ENCODE measurements around the gene SELENOK.
"Not testable (repeated sequence)": the region's sequence is repeated elsewhere in the genome, so short reads cannot be mapped to it uniquely, and the experiment has no call there.

SELENOK gene

DNA sequence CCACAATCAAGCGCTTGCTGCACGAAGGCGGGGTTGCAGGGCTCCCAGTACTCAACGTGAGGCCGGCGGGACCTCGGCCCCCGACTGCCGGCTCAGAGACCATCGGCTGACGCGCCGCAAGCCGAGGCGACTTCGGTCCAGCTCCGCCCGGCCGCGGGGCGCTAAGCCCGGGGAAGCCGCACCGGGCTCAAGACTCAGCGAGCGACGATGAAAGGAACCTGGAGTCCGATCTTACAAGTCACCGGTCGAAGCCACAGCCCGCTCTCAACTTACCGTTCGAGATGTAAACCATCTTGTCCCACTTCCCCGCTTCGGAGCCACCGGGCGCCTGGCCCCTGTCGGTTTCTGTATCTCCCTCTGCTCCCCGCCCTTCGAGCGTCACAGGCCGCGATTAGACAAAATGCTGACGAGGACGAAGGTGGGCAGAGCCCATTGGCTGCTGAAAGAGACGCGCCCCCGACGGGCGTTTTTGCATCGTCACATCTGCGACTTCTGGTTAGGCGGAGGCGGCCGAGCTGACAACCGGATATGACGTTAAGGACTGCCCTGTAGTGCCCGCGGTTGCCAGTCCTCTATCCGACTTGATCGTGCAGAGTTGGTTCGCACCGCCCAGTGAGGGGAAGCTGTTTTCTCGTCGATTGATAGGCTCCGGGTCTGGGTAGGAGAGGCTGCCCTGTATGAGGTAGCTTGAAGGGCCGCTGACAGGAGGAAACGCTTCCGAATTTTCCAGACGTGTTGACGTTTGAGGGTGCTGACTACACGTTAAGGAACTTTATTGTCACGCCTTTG lies at the start of gene SELENOK:
TSS of gene SELENOK (minus strand) at position 363 of the 789 bp plus-strand sequence.
- FAIRE-seq: peak; percentile 91
- DNase-seq (ENCODE audit: low spot score): peak; percentile 93

DNA sequence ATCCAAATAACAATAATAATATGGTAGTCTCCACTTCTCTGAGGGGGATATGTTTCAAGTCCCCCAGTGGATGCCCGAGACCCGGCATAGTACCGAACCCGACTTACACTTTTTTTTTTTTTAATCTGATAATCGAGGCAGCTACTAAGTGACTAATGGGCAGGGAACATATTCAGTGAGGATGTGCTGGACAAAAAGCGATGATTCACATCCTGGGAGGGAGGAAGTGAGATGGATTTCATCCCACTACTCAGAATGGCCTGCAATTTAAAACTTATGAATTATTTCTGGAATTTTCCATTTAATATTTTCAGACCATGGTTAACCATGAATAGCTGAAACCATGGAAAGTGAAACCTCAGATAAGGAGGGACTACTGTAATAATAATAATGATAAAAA lies 49.5 kb upstream of the SELENOK start:
- peak; percentile 31 for DNase-seq (ENCODE audit: low spot score)
- FAIRE-seq: no peak

DNA sequence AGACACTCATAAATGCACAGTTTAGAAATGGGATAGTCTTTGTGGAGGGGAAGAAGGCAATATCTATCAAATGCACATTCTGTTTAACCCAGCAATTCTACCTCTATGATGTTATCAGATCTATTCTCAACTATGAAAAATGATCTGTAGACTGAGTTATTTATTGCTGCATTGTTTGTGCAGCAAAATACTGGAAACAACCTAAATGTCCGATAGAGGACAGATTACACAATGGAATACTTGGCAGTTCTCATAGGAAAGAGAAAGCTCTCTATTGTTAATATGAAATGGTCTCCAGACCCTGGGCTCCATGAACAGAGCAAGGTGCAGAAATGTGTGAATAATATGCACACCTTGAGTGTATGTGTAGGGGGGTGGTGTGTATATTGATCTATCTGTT lies 49.0 kb upstream of the SELENOK start:
- DNase-seq (ENCODE audit: low spot score) (no peak), FAIRE-seq (no peak)

GRCh38 chr3:53939813-53940212 lies 48.2 kb upstream of the SELENOK start:
- no peak for DNase-seq (ENCODE audit: low spot score)
- no peak for FAIRE-seq

GRCh38 chr3:53939086-53939582 lies 47.5 kb upstream of the SELENOK start:
- DNase-seq (ENCODE audit: low spot score): no peak
- no peak for FAIRE-seq

- DNase-seq (ENCODE audit: low spot score): peak; percentile 24
- peak; percentile 27 for FAIRE-seq
Observed at GRCh38 chr3:53938645-53939044, 47.0 kb upstream of the SELENOK start.

GRCh38 chr3:53936347-53936746 lies 44.7 kb upstream of the SELENOK start:
- DNase-seq (ENCODE audit: low spot score) (no peak), FAIRE-seq (no peak)

- DNase-seq (ENCODE audit: low spot score) (no peak), FAIRE-seq (no peak)
Observed at GRCh38 chr3:53935283-53935901, 43.7 kb upstream of the SELENOK start.

DNA sequence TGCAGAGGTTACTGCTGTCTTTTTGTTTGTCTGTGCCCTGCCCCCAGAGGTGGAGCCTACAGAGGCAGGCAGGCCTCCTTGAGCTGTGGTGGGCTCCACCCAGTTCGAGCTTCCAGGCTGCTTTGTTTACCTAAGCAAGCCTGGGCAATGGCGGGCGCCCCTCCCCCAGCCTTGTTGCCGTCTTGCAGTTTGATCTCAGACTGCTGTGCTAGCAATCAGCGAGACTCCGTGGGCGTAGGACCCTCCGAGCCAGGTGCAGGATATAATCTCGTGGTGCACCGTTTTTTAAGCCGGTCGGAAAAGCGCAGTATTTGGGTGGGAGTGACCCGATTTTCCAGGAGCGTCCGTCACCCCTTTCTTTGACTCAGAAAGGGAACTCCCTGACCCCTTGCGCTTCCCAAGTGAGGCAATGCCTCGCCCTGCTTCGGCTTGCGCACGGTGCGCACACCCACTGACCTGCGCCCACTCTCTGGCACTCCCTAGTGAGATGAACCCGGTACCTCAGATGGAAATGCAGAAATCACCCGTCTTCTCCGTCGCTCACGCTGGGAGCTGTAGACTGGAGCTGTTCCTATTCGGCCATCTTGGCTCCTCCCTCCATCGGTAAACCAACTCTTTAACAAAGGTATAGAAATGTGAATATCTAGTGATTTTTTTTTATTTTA lies 35.7 kb upstream of the SELENOK start:
- DNase-seq (ENCODE audit: low spot score); FAIRE-seq: not testable (repeated sequence)

- no peak for DNase-seq (ENCODE audit: low spot score)
- no peak for FAIRE-seq
Observed at GRCh38 chr3:53921296-53921695, 29.6 kb upstream of the SELENOK start.

- DNase-seq (ENCODE audit: low spot score): no peak
- no peak for FAIRE-seq
Observed at GRCh38 chr3:53919741-53920140, 28.1 kb upstream of the SELENOK start.

- FAIRE-seq: no peak
- no peak for DNase-seq (ENCODE audit: low spot score)
Observed at GRCh38 chr3:53913401-53913800, 21.7 kb upstream of the SELENOK start.

- DNase-seq (ENCODE audit: low spot score) (no peak), FAIRE-seq (no peak)
Observed at GRCh38 chr3:53902711-53903110, 11.1 kb upstream of the SELENOK start.

- DNase-seq (ENCODE audit: low spot score): no peak
- no peak for FAIRE-seq
Observed at GRCh38 chr3:53902067-53902466, 10.4 kb upstream of the SELENOK start.

- no peak for DNase-seq (ENCODE audit: low spot score)
- no peak for FAIRE-seq
Observed at GRCh38 chr3:53900666-53901331, 9.1 kb upstream of the SELENOK start.

- no peak for DNase-seq (ENCODE audit: low spot score)
- no peak for FAIRE-seq
Observed at GRCh38 chr3:53899750-53900149, 8.1 kb upstream of the SELENOK start.

DNA sequence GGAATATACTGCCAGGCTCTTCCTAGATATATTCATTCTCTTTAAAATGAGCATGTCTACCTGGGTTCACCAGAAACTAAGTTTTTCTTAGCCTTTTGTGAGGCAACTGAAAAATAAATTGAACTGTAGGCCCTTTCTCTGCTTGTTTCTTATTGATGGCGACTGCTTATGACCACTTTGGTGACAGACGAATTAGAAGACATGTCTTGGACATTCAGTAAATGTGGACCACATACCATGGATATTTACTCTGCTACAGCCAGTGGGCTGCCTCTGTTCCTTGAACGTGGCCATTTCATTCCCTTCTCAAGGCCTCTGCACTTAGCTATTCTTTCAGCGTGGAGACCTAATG lies 603 bp upstream of the SELENOK start:
- FAIRE-seq (no peak), DNase-seq (ENCODE audit: low spot score) (no peak)

DNA sequence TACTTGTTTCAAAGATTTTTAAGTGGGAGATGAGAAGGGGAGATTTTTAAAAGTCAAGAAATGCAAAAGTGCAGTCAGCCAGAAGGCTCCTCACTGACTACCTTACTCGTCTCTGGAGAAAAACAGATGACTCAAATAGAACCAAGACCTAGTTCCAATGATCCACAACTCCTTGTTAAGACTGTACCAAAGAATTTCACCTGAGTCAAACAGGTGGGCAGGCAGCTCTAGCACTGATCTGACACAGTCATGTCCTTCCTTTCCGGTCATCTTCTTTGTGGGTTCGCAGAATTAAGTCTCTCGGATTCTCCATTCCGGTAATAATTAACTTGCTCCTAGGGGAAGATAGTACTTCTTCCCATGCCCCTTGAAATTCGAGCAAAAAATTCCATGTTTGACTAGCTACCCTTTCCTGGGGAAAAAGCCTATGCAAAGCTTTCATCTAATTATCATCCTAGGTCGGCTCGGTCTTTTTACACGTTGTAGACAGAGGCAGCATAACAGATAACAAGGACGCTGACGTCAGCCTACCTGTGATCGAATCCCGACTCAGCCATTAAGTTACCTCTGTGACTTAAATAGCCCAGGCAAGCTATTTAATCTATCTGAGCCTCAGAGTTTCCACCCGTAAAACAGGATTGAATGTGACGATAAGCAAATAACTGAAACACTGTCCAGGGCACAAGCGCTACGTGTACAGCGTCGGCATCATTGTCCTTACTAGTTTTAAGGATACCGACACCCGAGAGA lies 758 bp downstream of the SELENOK start:
- DNase-seq (ENCODE audit: low spot score) (no peak), FAIRE-seq (no peak)

DNA sequence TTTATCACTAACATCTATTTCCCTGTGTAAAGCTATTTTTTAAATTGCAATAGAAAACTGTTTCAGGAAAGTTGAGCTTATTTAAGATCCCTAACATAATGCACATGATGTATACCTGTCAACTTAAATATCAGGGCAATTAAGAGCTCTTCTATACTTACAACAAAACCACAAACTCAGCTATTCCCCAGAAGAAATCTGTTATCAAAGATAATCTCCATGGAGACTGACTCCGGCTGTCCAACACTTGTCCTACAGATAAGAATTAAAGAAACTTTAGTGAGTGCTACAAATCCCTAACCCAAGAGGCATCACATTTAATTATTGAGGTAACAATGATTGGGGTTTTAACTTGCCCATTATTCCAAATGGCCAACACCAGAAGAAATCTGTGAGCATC lies 3.4 kb downstream of the SELENOK start:
- FAIRE-seq (no peak), DNase-seq (ENCODE audit: low spot score) (no peak)

- FAIRE-seq (no peak), DNase-seq (ENCODE audit: low spot score) (no peak)
Observed at GRCh38 chr3:53887446-53887845, 4.2 kb downstream of the SELENOK start.

DNA sequence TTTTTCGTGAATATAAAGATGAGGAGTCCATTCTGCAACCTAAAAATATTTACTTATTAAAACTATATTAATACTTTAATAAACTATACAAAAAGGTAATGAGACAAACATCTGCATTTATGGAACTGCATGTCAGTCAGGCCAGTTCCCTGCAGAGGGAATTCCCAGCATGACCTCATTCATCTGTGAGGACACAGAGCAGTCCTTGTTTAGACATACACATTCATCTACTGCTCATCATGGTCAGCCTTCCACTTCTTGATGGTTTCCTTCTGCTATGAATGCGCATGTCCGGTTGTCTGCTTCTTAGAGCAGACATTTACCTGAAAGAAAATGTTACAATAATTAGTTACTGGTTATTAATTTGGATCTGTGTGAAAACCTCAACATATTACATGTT lies 6.4 kb downstream of the SELENOK start:
- peak; percentile 24 for DNase-seq (ENCODE audit: low spot score)

More for the DNA sequence above, 6.4 kb downstream of the SELENOK start:
- no peak for FAIRE-seq
